CD4-positive, alpha-beta T cell treated with Interleukin-10 for 1 hour (primary cell): ENCODE measurements around the gene MED16.
"Not testable (repeated sequence)": the region's sequence is repeated elsewhere in the genome, so short reads cannot be mapped to it uniquely, and the experiment has no call there.

Experiments used
- DNase-seq: peaks from one replicate; pipeline ENCODE4 v3.0.0-alpha.2; 2020

MED16 gene

DNA sequence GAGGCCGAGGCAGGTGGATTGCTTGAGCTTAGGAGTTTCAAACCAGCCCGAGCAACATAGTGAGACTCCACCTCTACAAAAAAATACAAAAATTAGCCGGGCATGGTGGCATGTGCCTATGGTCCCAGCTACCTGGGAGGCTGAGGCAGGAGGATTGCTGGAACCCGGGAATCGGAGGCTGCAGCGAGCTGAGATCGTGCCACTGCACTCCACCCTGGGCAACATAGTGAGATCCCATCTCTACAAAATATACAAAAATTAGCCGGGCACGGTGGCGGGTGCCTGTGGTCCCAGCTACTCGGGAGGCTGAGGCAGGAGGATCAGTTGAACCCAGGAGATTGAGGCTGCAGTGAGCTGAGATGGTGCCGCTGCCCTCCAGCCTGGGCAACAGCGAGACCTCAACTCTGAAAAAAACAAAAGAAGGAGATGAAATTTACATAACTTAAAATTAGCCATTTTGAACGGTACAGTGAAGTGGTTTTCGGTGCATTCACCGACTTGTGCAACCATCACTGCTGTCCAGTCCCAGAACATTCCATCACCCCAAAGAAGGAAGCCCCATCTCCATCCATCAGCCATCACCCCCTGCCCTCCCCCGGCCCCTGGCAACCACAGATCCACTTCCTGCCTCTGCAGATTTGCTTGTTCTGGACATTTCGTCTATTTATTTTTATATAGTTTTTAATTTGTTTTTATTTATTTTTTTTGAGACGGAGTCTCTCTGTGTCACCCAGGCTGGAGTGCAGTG lies 66.9 kb downstream of the MED16 start:
- DNase-seq = no peak

DNA sequence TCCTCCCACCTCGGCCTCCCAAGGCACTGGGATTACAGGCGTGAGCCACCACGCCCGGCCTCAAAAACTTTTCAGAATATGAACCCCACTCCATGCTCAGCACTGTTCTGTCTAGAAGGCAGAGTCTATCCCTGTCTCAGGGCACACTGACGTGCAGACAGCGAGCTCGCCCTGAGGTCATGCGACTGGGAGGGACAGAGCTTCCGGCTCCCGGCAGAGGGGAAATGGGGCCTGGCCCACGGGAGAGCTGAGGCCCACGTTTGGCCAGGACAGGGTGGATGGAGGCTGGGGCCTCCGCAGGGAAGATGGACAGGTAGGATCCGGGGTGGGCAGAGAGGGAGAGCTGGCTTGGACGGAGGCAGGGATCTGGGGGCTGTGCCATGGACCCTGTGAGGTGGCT lies 68.1 kb downstream of the MED16 start:
- no peak for DNase-seq

GRCh38 chr19:823565-824121 lies 69.3 kb downstream of the MED16 start:
- no peak for DNase-seq

DNA sequence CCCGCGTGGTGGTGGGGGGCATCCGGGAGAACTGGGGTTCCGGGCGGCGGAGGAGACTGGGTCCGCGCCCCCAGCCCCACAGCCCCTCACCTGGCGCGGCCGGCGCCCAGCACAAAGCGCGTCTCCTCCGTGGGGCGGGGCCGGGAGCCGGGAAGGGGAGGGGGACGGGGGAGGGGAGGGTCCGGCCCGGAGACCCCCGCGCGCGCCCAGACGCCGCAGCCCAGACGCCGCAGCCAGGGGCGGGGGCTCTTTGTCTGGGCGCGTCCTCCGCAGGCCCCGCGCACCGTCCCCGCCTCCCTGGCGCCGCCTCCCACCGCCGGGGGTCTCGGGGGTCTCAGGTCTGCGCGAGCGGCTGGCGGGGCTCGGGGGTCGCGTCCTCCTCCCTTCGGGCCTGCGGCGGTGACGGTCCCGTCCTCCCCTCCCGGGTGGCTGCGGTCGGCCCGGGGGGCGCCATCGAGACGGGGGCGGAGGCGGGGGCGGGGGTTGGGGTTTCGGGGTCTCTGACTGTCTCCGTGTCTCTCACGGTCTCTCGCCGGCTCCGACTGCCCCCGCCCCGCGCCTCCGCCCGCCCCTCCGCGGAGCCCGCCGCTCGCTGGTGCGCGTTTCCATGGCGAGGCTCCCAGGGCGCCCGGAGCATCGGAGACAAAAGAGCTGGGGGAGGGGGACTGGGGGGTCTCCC lies 71.0 kb downstream of the MED16 start, which contains the start of gene PLPPR3:
Gene PLPPR3, minus strand, starts transcription at position 131 of the 679 bp plus-strand sequence. CDS start 396 bp downstream, outside the sequence.
- DNase-seq = no peak

DNA sequence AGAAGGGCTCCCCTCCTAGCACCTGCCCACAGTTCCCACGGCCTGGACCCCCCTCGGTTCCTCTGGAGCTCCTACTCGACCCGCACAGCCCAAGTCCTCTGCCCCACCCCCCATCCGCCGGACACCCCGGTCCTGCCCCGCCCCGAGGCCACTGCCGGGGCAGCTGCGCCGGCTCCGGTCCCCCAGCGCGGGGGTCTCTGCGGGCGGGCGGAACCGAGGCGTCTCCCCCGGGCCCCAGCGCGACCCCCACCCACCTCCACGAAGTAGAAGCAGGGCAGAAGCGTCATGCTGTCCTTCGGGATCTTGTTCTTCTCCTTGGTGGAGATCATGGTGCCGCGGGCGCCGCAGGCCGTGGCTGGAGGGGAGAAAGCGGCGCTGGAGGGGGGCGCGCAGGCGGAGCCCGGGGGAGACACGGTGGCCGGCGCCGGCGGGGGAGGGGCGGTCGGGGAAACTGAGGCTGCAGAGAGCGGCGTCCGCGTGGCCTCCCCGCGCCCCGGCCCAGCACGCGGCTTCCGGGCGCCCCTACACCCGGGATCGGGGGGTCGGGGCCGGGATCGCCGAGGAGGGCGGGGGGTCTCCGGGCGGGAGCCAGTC lies 71.7 kb downstream of the MED16 start:
- DNase-seq = no peak

GRCh38 chr19:820212-820611 lies 72.8 kb downstream of the MED16 start:
- DNase-seq = not testable (repeated sequence)
